NCI-H446 treated with DMSO at 0.1 percent for 48 hours (cell line): Measurements from ENCODE around the gene PRKRIP1.
"Not testable (repeated sequence)": the region's sequence is repeated elsewhere in the genome, so short reads cannot be mapped to it uniquely, and the experiment has no call there.

Experiments
- DNase-seq: peaks from one replicate; lab custom pipeline; 2025; lab: John Stamatoyannopoulos, UW

The PRKRIP1 gene

GRCh38 chr7:102395873-102396709, at the start of gene PRKRIP1:
Gene PRKRIP1, plus strand, starts transcription at chr7:102396363. Its CDS starts 49 bp downstream, at chr7:102396412.
- peak; percentile 78 for DNase-seq

GRCh38 chr7:102346983-102347382, 49.2 kb upstream of the PRKRIP1 start:
- not testable (repeated sequence) for DNase-seq

GRCh38 chr7:102356344-102356743, 39.8 kb upstream of the PRKRIP1 start, which contains the start of gene SPDYE6:
Gene SPDYE6, minus strand, starts transcription at chr7:102356444. Its CDS starts 421 bp downstream, at chr7:102356023.
- DNase-seq, result not testable (repeated sequence)

GRCh38 chr7:102363549-102364393, 32.4 kb upstream of the PRKRIP1 start:
- peak; percentile 96 for DNase-seq

- DNase-seq, result not testable (repeated sequence)
Measured at GRCh38 chr7:102364394-102364886, 31.7 kb upstream of the PRKRIP1 start.

GRCh38 chr7:102365390-102365789, 30.8 kb upstream of the PRKRIP1 start:
- DNase-seq, result not testable (repeated sequence)

GRCh38 chr7:102370038-102370437, 26.1 kb upstream of the PRKRIP1 start:
- DNase-seq, result not testable (repeated sequence)

- not testable (repeated sequence) for DNase-seq
Measured at GRCh38 chr7:102372796-102373195, 23.4 kb upstream of the PRKRIP1 start.

- no peak for DNase-seq
Measured at GRCh38 chr7:102376964-102377466, 19.1 kb upstream of the PRKRIP1 start.

- DNase-seq, result not testable (repeated sequence)
Measured at GRCh38 chr7:102380837-102381236, 15.3 kb upstream of the PRKRIP1 start.

GRCh38 chr7:102381696-102382425, 14.3 kb upstream of the PRKRIP1 start:
- DNase-seq, result not testable (repeated sequence)

- DNase-seq, result no peak
Measured at GRCh38 chr7:102387064-102387463, 9.1 kb upstream of the PRKRIP1 start.

GRCh38 chr7:102389810-102390209, 6.4 kb upstream of the PRKRIP1 start:
- DNase-seq, result no peak

- no peak for DNase-seq
Measured at GRCh38 chr7:102390697-102391484, 5.3 kb upstream of the PRKRIP1 start.

- DNase-seq, result no peak
Measured at GRCh38 chr7:102392330-102392729, 3.8 kb upstream of the PRKRIP1 start.

- no peak for DNase-seq
Measured at GRCh38 chr7:102393467-102393866, 2.7 kb upstream of the PRKRIP1 start.

GRCh38 chr7:102395592-102395872, 631 bp upstream of the PRKRIP1 start:
- DNase-seq, result no peak

- no peak for DNase-seq
Measured at GRCh38 chr7:102396710-102397019, 502 bp downstream of the PRKRIP1 start.

GRCh38 chr7:102398543-102398942, 2.4 kb downstream of the PRKRIP1 start:
- no peak for DNase-seq

GRCh38 chr7:102400360-102400759, 4.2 kb downstream of the PRKRIP1 start:
- DNase-seq, result no peak

- DNase-seq, result no peak
Measured at GRCh38 chr7:102403563-102403962, 7.4 kb downstream of the PRKRIP1 start.
